Measurements from ENCODE around the gene PIEZO1. TPM values are rescaled to one million over a fixed set of nuclear protein-coding genes. Genes with fewer than 3 reads are reported as not detected.

The PIEZO1 gene
- total and polyA plus RNA-seq, 10 of the 15 experiments (the other 5 are each of a cell fraction or from before 2014, with no cell fraction given) = 1.3 to 169 (median 33.4) TPM

GRCh38 chr16:88762941-88763340 is 22.1 kb downstream of the PIEZO1 start:
- Histone ChIP-seq H3K79me2 (ENCODE audit: control insufficient read depth, insufficient read depth, low read length) (peaks cover 24% of the 10 kb centered on the region), H3K9ac (ENCODE audit: control insufficient read depth, insufficient read depth, low read length) (no peak overlapping the region), H3K9me3 (replicated peaks; ENCODE audit: control insufficient read depth, insufficient read depth, low read length) (no peaks in the 10 kb centered on the region), H3K4me3 (no peak overlapping the region), H3K27ac (ENCODE audit: control insufficient read depth, insufficient read depth) (no peak overlapping the region), H3K4me1 (ENCODE audit: control insufficient read depth, insufficient read depth, low read length) (peaks cover 9% of the 10 kb centered on the region), H3K4me2 (ENCODE audit: control insufficient read depth, insufficient read depth) (no peak overlapping the region), H3K36me3 (ENCODE audit: control insufficient read depth in 2 of 2, insufficient read depth in 2 of 2, low read length in 1 of 2) (peaks cover 3 to 6% of the 10 kb centered on the region in 2 experiments; a peak in 3 of 4 replicates), H2AFZ (ENCODE audit: control insufficient read depth, low read depth, low read length) (no peak overlapping the region), H4K20me1 (ENCODE audit: control insufficient read depth, insufficient read depth) (no peaks in the 10 kb centered on the region; the same call in 1 of the 2 replicates), H3K27me3 (replicated peaks in 1 of 2; ENCODE audit: control insufficient read depth in 2 of 2, insufficient read depth in 2 of 2, low read length in 1 of 2) (no peaks in the 10 kb centered on the region)
- no peak for ATAC-seq
- TF ChIP-seq SMAD5 (IDR thresholded peaks at IDR 0.05; ENCODE audit: low read depth) (no peak), HDAC2 (IDR thresholded peaks at IDR 0.05) (no peak), ASH2L (IDR thresholded peaks at IDR 0.05; ENCODE audit: borderline replicate concordance, low read depth) (no peak), ZBTB33 (IDR thresholded peaks at IDR 0.05) (no peak), EZH2 (IDR thresholded peaks at IDR 0.05; ENCODE audit: borderline replicate concordance, control insufficient read depth, low read depth, low read length) (no peak), ZSCAN29 (IDR thresholded peaks at IDR 0.05) (no peak)
- intact Hi-C loops (cut with micrococcal nuclease; ENCODE audit: unreplicated experiment) = no loop called here
- CTCF ChIA-PET = interaction anchor here (0.6 to 1.2 kb wide), 3 partner anchors 10 to 95 kb away, joined by 3 to 4 read pairs (median 4); no protein-coding TSS in a partner anchor
- RAD21 ChIA-PET (ENCODE audit: unreplicated experiment) = no interaction called here
- SMC1A ChIA-PET (ENCODE audit: uncharacterized antibody, unreplicated experiment) = no interaction called here
- POLR2A ChIA-PET = interaction anchor here (1.0 kb wide), 1 partner anchor 17 kb away, joined by 4 read pairs; no protein-coding TSS in a partner anchor
- no peak for DNase-seq (ENCODE audit: low read depth, low spot score)
- in situ Hi-C loops (cut with MboI) = no loop called here
- WGBS (ENCODE audit: insufficient coverage, insufficient replicate concordance, low lambda C conversion rate, missing lambda C conversion rate) = 85% methylated on average over 10 of the region's 10 CpGs
- FAIRE-seq = no peak
- no TSS peak for BruUV-seq (replicated peaks)

Data from GM12878 (cell line).